Skeletal muscle cell (primary cell): ENCODE data around the gene RAB40C.

Experiments
- DNase-seq: peaks from one replicate; pipeline ENCODE4 v3.0.0-alpha.2; 2010; ENCODE audit warnings: low read depth
- H3K4me3 ChIP-seq: 2 replicates; pipeline ENCODE4 v1.5.1; 2011; ENCODE audit warnings: low read depth, mild to moderate bottlenecking, control low read depth, low read length, moderate library complexity

The RAB40C gene

GRCh38 chr16:671353-672131 is 81.7 kb downstream of the RAB40C start:
- DNase-seq, result no peak
- no peak overlapping the region for H3K4me3 ChIP-seq

GRCh38 chr16:672371-672770 is 82.5 kb downstream of the RAB40C start:
- no peak overlapping the region for H3K4me3 ChIP-seq
- no peak for DNase-seq

- H3K4me3 ChIP-seq, result no peak overlapping the region
- DNase-seq, result no peak
These were observed 83.0 kb downstream of the RAB40C start for GRCh38 chr16:672851-673250.

GRCh38 chr16:673399-673991 is 83.6 kb downstream of the RAB40C start:
- DNase-seq, result no peak
- no peak overlapping the region for H3K4me3 ChIP-seq

GRCh38 chr16:674214-674881 is 84.5 kb downstream of the RAB40C start:
- no peak overlapping the region for H3K4me3 ChIP-seq
- no peak for DNase-seq

- DNase-seq, result no peak
- peak within 1 kb of the TSS; percentile 43 for H3K4me3 ChIP-seq
These were observed 85.4 kb downstream of the RAB40C start, which contains the start of gene RHBDL1 for GRCh38 chr16:674968-675883. Gene RHBDL1 (plus strand): TSS chr16:675671. CDS start chr16:675791, 120 bp downstream.

GRCh38 chr16:675884-676564 is 86.2 kb downstream of the RAB40C start:
- H3K4me3 ChIP-seq, result peak overlapping the region; percentile 43
- DNase-seq, result no peak

- no peak overlapping the region for H3K4me3 ChIP-seq
- DNase-seq, result no peak
These were observed 86.7 kb downstream of the RAB40C start for GRCh38 chr16:676565-676902.

- no peak for DNase-seq
- H3K4me3 ChIP-seq, result no peak overlapping the region
These were observed 87.0 kb downstream of the RAB40C start for GRCh38 chr16:676913-677312.

- no peak for DNase-seq
- H3K4me3 ChIP-seq, result no peak overlapping the region
These were observed 87.7 kb downstream of the RAB40C start for GRCh38 chr16:677316-678190.

GRCh38 chr16:678209-678857 is 88.5 kb downstream of the RAB40C start:
- no peak overlapping the region for H3K4me3 ChIP-seq
- no peak for DNase-seq
